Ovary (tissue), 9 donors: ENCODE measurements around the gene ATP5MC2. TPM values are rescaled to one million over a fixed set of nuclear protein-coding genes. Genes with fewer than 3 reads are reported as not detected.
"Not testable (repeated sequence)": the region's sequence is repeated elsewhere in the genome, so short reads cannot be mapped to it uniquely, and the experiment has no call there.

Experiments
- DNase-seq, 5 donors: peaks; one replicate each; pipeline ENCODE4 v3.0.0-alpha.2; 2019 to 2020
- H3K27ac ChIP-seq, 2 donors: fragments of 200-600 bp; one replicate each; pipeline versions ENCODE4 v1.5.1 to v1.8.0; 2019 to 2022
- H3K27me3 ChIP-seq: fragments of 200-600 bp; one replicate; pipeline ENCODE4 v1.8.0; 2022
- H3K36me3 ChIP-seq: fragments of 200-600 bp; sonication (generic); one replicate; pipeline ENCODE4 v1.5.1; 2019
- H3K4me1 ChIP-seq: one replicate; pipeline ENCODE4 v1.8.1; 2013; ENCODE audit warnings: mild to moderate bottlenecking, moderate library complexity; ENCODE audit not compliant: insufficient read depth
- H3K4me3 ChIP-seq: fragments of 200-600 bp; sonication (generic); one replicate; pipeline ENCODE4 v1.5.1; 2017
- H3K9me3 ChIP-seq, 2 donors: fragments of 200-600 bp in 1 of 2; sonication (generic) in 1 of 2; one replicate each; pipeline versions ENCODE4 v1.5.1 to v1.8.1; 2013 to 2019; ENCODE audit warnings: mild to moderate bottlenecking in 1 of 2, moderate library complexity in 1 of 2
- EP300 ChIP-seq: sonication (generic); formaldehyde crosslinking; IDR thresholded peaks from one replicate; pipeline ENCODE4 v1.6.1; 2017; ENCODE audit warnings: antibody characterized with exemption
- POLR2A ChIP-seq: fragments of 450-650 bp; IDR thresholded peaks from one replicate; pipeline ENCODE4 v1.6.1; 2017; ENCODE audit warnings: antibody characterized with exemption, mild to moderate bottlenecking, moderate library complexity
- WGBS, 3 donors: extraction: QIAGEN DNeasy Blood & Tissue Kit in 1 of 3; methylation state at CpG; one replicate each; pipeline versions ENCODE4 v1.1.5 to v1.1.7; 2013 to 2017; 5-methylcytosine and 5-hydroxymethylcytosine counted together
- intact Hi-C, 4 donors: fragments of 100-400 bp; cut with DNase I; formaldehyde crosslinking; loops; one replicate each; pipeline versions ENCODE4 v1.11.0 to v1.15.1; 2022 to 2023
- polyA plus RNA-seq, 2 donors: library from polyadenylated mRNA; stranded (reverse); fragments of 200-250 nt in 1 of 2; fragments of 350-450 nt in 1 of 2; fragmentation: Illumina TruSeq in 1 of 2; extraction: RNeasy Lipid Tissue Mini Kit (QIAGEN cat#74804) in 1 of 2; gene quantifications; one replicate each; pipeline ENCODE4 v1.2.3, GENCODE V29; 2013 to 2014
- total RNA-seq, 7 donors: library from RNA; depleted of rRNA in 2 of 7; stranded (reverse); fragments of >200 nt in 2 of 7; fragmentation: NEBNext Ultra II Directional in 3 of 7; extraction: Animal tissue kit (Norgen Biotek cat#: 25700) in 3 of 7; gene quantifications; one replicate each; pipeline versions ENCODE4 v1.1.0 to v1.2.4, GENCODE V29; 2016 to 2023
- TF ChIP-seq, protein P1 (sequence below), 3 donors: fragments of 450-650 bp in 2 of 3; fragments of 200-600 bp in 1 of 3; IDR thresholded peaks; one replicate each; pipeline versions ENCODE4 v1.5.1 to v1.8.0; 2016 to 2022; ENCODE audit warnings: antibody characterized with exemption in 3 of 3, mild to moderate bottlenecking in 1 of 3
- donor health status: DM: no; HTN: no; CAD: no; lungs with moderate emphysema.
- donor health status: DM: no; HTN: no; CAD: no.
- donor health status: Bipolar disorder and iron deficiency.
- donor health status: DM: yes; HTN: yes; CAD: no.
- donor health status: DM: no; HTN: no; CAD: no.
- donor health status: DM: yes; HTN: yes; CAD: no.

The ATP5MC2 gene
- total and polyA plus RNA-seq, 9 donors = 241 to 485 (median 297) TPM

DNA sequence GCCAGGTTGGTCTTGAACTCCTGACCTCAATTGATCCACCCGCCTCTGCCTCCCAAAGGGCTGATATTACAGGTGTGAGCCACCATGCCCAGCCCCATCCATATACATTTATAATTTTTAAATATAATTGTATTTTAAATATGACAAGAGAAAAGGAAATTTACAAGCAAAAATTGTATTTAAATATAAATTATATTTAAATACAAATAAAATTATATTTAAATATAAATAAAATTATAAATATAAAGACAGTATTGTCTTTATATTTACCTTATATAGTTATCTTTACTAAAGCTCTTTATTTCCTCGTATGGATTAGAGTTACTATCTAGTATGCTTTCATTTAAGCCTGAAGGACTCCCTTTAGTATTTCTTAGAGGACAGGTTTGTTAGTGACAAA, 37.8 kb downstream of the ATP5MC2 start:
- TF ChIP-seq, protein P1, sequence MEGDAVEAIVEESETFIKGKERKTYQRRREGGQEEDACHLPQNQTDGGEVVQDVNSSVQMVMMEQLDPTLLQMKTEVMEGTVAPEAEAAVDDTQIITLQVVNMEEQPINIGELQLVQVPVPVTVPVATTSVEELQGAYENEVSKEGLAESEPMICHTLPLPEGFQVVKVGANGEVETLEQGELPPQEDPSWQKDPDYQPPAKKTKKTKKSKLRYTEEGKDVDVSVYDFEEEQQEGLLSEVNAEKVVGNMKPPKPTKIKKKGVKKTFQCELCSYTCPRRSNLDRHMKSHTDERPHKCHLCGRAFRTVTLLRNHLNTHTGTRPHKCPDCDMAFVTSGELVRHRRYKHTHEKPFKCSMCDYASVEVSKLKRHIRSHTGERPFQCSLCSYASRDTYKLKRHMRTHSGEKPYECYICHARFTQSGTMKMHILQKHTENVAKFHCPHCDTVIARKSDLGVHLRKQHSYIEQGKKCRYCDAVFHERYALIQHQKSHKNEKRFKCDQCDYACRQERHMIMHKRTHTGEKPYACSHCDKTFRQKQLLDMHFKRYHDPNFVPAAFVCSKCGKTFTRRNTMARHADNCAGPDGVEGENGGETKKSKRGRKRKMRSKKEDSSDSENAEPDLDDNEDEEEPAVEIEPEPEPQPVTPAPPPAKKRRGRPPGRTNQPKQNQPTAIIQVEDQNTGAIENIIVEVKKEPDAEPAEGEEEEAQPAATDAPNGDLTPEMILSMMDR (IDR thresholded peaks at IDR 0.05) = no peak
- no peak for TF ChIP-seq EP300
- TF ChIP-seq POLR2A = no peak

DNA sequence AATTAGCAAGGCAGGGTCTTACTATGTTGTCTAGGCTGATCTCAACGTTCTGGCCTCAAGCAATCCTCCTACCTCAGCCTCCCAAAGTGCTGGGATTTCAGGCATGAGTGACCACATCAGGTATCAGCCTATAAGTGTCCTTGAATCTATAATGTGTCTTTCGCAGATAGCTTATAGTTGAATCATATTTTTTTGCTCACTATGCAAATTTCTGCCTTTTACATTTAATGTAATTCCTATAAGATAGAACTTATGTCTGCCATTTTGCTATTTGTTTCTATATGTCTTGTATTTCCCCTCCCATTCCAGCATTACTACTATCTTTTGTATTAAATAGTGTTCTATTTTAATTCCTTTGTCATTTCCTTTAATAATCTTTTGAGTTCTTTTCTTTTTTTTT, 39.2 kb downstream of the ATP5MC2 start:
- 29 to 43% (median 33%) methylated on average over 2 of the region's 2 CpGs for WGBS, 3 donors
- no peaks in the 10 kb centered on the region for H3K36me3 ChIP-seq
- TF ChIP-seq EP300 (no peak), POLR2A (no peak)
- TF ChIP-seq, protein P1 (IDR thresholded peaks at IDR 0.05) = no peak
- H3K27ac ChIP-seq = no peak overlapping the region
- intact Hi-C loops = no loop called here
- H3K27me3 ChIP-seq = no peaks in the 10 kb centered on the region
- DNase-seq = no peak
- H3K4me1 ChIP-seq = peaks cover 1% of the 10 kb centered on the region
- H3K9me3 ChIP-seq = no peaks in the 10 kb centered on the region
- no peak overlapping the region for H3K4me3 ChIP-seq

More for the DNA sequence above, 37.8 kb downstream of the ATP5MC2 start:
- no peak overlapping the region for H3K4me3 ChIP-seq
- H3K4me1 ChIP-seq = peaks cover 1% of the 10 kb centered on the region
- no peak overlapping the region for H3K27ac ChIP-seq
- H3K27me3 ChIP-seq = no peaks in the 10 kb centered on the region
- H3K36me3 ChIP-seq = no peaks in the 10 kb centered on the region
- 86 to 89% (median 87%) methylated on average over 2 of the region's 2 CpGs for WGBS, 3 donors
- H3K9me3 ChIP-seq = no peaks in the 10 kb centered on the region
- intact Hi-C loops = no loop called here
- DNase-seq = no peak

DNA sequence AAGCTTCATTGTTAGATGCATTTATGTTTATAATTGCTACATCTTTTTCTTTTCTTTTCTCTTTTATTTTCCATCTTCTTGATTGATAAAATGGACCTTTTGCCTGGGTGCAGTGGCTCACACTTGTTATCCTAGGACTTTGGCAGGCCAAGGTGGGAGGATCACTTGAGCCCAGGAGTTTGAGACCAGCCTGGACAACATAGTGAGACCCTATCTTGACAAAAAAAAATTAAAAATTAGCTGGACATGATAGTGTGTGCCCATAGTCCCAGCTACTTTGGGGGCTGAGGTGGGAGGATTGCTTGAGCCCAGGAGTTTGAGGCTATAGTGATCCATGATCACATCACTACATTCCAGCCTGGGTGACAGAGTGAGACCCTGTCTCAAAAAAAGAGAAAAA, 40.2 kb downstream of the ATP5MC2 start:
- H3K27me3 ChIP-seq, H3K4me3 ChIP-seq, DNase-seq, H3K4me1 ChIP-seq, intact Hi-C loops, H3K9me3 ChIP-seq, H3K27ac ChIP-seq, H3K36me3 ChIP-seq: not testable (repeated sequence)

DNA sequence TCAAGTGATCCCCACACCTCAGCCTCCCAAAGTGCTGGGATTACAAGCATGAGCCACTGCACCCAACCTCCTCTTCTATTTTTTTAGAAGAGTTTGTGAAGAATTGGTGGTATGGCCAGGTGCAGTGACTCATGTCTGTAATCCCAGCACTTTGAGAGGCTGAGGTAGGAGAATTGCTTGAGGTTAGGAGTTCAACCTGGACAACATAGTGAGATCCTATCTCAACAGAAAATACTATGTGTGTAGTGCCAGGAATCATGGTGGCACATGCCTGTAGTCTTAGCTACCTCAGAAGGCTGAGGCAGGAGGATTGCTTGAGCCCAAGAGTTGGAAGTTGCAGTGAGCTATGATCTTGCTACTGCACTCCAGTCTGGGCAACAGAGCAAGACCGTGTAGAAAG, 44.2 kb downstream of the ATP5MC2 start:
- no peaks in the 10 kb centered on the region for H3K4me1 ChIP-seq
- H3K27me3 ChIP-seq = no peaks in the 10 kb centered on the region
- H3K4me3 ChIP-seq = no peak overlapping the region
- DNase-seq = no peak
- TF ChIP-seq, protein P1 (IDR thresholded peaks at IDR 0.05) = no peak
- TF ChIP-seq EP300 = no peak
- TF ChIP-seq POLR2A = no peak
- no peaks in the 10 kb centered on the region for H3K36me3 ChIP-seq
- no peak overlapping the region for H3K27ac ChIP-seq
- intact Hi-C loops = no loop called here
- H3K9me3 ChIP-seq = no peaks in the 10 kb centered on the region
- WGBS, 3 donors = 50 to 81% (median 69%) methylated on average over 1 of the region's 1 CpG

DNA sequence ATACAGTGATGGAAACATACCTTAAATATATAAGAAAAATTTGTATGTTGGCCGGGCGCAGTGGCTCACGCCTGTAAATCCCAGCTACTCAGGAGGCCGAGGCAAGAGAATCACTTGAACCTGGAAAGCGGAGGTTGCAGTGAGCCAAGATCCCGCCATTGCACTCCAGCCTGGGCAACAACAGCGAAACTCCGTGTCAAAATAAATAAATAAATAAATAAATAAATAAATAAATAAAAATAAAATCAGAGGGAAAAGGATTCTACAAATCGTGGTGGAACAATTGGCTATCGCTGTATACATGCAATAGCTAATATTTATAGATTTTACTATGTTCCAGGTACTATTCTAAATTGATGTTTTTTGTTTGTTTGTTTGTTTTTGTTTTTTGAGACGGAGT, 48.0 kb downstream of the ATP5MC2 start:
- no peak overlapping the region for H3K27ac ChIP-seq
- H3K36me3 ChIP-seq = no peaks in the 10 kb centered on the region
- H3K4me1 ChIP-seq = peaks cover 2% of the 10 kb centered on the region
- no peaks in the 10 kb centered on the region for H3K9me3 ChIP-seq
- H3K4me3 ChIP-seq = no peak overlapping the region
- no peaks in the 10 kb centered on the region for H3K27me3 ChIP-seq
- TF ChIP-seq, protein P1 (IDR thresholded peaks at IDR 0.05) = no peak
- TF ChIP-seq POLR2A (no peak), EP300 (no peak)
- WGBS, 3 donors = 86 to 88% (median 86%) methylated on average over 11 of the region's 11 CpGs
- no peak for DNase-seq
- intact Hi-C loops = loop anchor here in 2 of 4 donors (5.0 to 10.0 kb wide), 2 partner anchors 47 to 49 kb away; partner anchors contain the start of gene ATP5MC2 (in 2 of the 2)
